ENCODE data around the gene TMEM143.
"Not testable (repeated sequence)": the region's sequence is repeated elsewhere in the genome, so short reads cannot be mapped to it uniquely, and the experiment has no call there.

Gene TMEM143

DNA sequence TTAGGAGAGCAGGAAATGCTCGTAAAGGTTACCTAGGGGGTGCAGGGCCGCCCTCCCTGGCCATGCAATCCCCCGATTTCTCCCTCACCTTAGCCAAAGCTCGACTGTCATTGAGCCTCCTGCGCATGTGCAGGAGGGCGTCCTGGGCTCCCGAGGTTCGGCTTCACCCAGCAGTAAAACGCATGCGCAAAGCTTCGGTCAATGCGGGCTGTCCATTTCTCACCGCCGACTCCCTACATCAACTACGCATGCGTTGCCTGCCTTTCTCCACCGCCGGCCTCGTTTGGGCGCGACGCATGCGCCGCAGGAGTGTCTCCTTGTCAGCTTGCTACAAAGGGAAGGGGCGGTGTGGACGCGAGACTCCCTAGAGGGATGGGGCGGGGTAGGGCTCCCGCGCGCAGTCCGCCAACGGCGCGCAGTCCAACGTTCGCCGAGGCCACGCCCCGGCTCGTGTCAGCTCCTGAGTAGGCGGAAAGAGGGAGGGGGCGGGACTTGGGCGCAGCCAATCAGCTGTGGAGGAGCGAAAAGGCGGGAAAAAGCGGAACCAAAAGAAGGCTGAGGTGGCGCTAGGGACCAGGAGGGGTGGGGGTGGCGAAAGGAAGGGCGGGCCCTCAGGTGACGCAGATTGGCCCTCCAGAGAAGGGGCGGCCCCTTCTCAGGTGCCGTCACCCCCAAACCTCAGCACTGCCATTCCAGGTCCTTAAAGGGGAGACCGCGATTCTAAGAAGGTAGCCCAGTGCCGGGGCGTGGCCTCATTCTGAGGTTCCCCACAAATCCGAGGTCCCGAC is at the start of gene TMEM143, which contains the start of gene SYNGR4:
Gene TMEM143 (minus strand): TSS at position 131 of the 788 bp plus-strand sequence. CDS start 20 bp downstream, at position 111.
Gene SYNGR4 (plus strand): TSS at position 558 of the 788 bp plus-strand sequence. CDS start 1,476 bp downstream, outside the sequence.
- DNase-seq = peak; percentile 96 to 99

DNA sequence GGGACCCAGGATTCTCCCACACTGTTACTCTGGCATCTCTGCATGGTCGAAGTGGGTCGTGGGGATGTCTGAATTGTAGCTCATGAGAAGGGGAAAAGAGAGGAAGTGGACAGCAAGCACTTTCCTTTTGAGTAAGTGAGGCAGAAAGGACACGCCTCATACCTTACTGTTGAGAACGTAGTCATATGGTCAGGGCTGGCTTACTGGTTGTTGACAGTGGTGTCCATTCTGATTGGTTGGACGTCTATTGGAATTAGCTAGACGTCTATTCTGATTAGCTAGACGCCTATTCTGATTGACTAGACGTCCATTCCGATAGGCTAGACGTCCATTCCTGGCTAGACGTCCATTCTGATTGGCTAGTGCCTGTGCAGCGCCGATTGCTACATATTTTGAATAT is 42.1 kb upstream of the TMEM143 start:
- no peak for DNase-seq

DNA sequence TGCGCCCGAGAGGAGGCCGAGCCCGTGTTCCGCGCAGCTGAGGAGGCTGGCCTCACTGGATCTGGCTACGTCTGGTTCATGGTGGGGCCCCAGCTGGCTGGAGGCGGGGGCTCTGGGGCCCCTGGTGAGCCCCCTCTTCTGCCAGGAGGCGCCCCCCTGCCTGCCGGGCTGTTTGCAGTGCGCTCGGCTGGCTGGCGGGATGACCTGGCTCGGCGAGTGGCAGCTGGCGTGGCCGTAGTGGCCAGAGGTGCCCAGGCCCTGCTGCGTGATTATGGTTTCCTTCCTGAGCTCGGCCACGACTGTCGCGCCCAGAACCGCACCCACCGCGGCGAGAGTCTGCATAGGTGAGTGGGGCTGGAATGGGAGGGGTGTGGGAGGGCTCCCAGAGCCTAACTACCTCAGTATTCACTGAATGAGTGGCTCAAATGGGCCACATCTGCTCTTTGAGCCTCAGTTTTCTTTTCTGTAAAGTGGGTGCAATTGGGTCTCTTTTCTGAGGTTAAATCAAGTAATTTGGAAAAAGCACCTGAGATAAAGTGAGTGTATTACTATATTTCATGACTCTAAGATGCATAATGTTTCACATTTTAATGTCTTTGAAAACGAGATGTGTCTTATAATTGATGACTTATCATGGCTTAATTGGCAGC is 41.4 kb upstream of the TMEM143 start:
- DNase-seq = no peak

DNA sequence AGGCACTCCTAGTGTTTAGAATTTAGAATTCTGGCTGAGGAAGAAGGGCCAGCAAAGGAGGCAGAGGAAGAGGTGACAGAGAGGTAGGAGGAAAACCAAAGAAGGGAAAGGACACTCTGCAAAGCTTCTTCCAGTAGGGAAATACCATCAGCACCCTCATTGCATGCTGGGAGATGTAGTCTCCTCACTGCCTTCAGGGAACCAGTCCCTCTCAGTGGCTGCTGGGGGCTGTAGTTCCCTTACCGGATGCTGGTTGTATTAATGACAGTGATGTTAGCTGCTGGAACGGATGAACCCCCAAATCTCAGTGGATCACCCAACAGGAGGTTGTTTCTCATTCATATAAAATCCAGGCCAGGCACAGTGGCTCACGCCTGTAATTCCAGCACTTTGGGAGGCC is 39.9 kb upstream of the TMEM143 start:
- DNase-seq = no peak

DNA sequence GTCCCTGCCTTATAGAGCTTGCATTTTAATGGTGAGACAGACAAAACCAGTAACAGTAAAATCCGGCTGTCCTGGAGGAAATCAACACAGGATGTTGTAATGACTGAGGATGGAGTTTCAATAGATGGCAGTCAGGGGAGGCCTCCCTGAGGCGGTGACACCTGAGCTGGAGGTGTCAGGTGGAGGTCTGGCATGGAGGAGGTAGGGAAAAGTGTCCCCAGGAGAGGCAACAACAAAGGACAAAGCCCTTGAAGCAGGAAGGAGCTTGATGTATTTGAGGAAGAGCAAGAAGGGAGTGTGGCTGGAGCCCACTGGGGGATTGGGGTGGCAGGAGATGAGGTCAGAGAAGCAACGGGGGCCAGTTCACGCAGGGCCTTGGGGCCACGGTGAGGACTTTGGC is 37.5 kb upstream of the TMEM143 start:
- DNase-seq = no peak

DNA sequence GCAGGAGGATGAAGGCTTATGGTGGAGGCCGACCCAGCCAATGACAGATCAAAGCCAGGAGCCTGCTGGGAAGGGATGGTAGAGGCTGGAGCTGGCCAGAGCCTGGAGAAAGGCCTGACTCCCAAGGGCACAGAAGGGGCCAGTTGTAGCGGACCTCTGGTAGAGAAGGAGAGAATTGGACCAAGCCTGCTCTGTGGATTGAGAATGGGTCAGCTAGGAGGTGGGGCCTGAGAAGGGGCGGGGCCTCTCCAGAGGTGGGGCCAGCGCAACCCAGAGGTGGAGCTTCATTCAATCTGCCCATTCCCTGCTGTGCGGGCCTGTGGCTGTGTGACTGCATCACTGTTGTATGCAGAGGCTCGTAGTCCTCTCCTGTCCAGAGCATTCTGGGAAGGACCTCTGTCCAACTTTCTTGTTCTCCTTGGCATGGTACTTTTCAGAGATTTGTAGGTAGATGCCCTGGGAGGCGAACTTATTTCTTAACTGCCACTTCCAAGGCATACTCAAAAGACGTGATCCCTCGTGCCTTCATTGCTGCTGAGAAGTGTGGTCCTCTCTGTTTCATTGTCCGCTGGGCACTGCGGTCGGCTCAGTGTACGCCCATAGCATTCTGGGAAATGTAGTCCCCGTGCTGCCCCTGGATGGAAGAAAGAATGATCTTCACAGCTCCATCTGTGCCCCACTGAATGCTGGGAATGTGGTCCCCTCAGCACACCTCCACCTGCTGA is 36.4 kb upstream of the TMEM143 start:
- DNase-seq = no peak

DNA sequence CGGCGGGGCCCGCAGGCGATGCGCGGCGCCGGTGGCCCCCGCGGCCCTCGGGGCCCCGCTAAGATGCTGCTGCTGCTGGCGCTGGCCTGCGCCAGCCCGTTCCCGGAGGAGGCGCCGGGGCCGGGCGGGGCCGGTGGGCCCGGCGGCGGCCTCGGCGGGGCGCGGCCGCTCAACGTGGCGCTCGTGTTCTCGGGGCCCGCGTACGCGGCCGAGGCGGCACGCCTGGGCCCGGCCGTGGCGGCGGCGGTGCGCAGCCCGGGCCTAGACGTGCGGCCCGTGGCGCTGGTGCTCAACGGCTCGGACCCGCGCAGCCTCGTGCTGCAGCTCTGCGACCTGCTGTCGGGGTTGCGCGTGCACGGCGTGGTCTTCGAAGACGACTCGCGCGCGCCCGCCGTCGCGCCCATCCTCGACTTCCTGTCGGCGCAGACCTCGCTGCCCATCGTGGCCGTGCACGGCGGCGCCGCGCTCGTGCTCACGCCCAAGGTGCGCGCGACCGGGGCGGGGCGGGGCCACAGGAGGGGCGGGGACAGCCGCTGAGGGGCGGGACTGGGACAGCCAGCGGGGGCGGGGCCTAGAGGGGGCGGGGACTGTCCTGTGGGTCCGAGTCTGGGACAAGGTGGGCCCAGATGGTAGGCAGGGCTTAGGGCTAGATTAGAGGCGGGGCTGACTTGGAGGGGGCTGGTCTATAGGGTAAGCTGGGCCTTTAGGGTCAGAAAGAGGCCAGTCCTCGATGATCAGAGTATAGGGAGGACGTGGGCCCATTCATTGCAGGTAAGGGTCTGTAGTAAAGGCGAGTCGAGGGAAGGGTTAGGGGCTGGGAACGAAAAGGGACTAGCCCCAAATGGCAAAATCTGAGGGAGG is 34.9 kb upstream of the TMEM143 start:
- DNase-seq = peak; percentile 72 to 77

DNA sequence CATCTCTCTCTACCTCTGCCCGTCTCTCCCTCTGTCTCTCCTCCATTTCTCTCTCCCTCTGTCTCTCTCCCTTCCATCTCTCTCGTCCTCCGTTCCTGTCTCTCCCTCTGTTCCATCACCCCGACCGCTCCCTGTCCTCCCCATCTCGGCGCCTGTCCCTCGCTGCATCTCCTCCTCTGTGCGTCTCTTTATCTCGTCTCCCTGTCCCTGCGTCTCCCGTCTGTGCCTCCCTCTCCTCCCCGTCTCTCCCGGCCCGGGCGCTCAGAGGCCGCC is 34.3 kb upstream of the TMEM143 start:
- DNase-seq = no peak

DNA sequence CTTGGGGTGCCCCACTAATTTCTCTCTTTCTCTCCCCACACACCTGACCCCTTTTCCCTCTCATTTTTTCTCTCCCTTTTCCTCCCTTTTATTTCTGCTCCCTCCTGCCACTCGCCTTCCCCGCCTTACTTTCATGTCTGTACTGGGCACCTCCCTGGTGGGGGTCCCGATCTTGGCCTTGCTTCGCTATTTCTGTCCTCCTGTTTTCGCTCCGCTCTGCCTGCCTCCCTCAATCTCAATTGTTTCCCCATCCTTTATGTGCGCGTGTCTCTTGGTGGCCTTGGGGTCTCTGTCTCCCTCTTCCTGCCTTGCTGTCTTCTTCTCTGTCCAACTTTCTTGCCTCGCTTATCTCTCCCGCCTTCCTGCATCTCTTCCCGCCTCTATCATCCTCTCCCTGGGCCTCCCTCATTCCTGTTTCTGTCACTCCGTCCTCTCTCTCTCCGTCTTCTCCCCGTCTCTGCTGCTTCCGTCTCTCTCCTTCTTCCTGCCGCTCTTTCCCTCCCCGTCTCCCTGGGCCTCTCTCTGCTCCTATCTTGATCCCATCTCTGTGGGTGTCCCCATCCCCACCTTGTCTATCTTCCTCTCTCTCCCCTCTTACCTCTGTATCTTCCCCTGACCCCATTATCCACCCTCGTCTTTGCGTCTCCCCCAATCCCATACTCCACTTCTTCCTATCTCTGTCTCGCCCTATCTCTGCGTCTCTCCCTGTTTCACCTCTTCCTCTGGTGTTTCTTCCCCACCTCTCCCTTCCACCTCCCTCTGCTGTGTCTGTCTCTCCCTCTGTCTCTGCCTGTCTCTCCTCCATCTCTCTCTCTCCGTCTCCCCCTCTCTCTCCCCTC is 33.7 kb upstream of the TMEM143 start:
- no peak for DNase-seq

DNA sequence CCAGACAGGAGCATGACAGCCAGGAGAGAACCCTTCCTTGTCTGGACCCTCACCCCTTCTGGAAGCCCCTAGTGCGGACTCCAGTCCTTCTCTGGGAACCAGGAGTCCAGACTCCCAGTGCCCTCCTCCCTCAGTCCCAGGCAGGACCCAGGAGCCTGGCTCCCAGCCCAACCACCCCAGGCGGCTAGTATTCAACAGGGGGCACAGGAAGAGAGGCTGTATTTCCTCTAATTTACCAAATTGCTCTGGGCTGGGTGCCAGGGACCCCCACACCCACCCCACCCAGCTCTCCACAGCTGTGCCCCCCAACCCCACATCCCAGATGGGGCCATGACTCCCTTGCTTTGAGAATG is 33.1 kb upstream of the TMEM143 start:
- DNase-seq = no peak

DNA sequence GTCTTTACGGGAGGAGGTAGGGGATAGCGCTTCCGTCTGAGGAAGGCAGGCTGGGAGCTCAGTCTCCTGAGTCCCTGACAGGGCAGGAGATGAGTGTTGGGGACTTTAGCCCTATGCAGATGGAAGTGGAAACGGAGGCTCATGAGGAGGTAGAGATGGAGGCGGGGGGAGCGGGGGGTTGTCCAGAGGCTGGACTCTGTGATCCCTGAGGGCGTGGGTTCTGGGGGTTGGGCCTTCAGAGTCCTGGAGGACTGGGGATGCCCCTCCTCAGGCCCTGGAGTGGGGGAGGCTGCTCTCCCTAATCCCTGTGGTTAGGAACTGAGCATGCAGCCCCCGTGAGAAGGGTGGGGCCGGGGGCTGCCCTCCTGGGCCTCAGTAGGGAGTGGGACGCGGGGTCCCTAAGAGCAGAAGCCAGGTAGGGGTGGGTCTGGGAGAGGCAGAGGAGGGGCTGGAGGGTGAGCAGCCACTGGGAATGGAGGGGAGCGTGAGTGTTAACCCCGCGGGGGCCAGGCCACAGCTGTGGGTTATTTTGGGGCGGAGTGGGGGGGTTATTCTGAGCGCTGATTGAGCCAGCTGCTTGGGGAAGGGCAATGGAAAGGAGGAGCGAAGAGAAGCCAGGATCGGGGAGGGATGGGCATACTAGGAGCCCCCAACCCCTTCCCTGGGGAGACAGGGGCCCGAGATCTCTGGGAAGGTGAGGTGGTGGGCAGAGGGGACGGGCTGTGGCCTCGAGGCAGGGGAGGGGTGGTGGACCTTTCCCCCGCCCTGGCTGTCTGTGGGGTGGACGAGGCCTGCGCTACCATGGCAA is 32.5 kb upstream of the TMEM143 start:
- DNase-seq = no peak

DNA sequence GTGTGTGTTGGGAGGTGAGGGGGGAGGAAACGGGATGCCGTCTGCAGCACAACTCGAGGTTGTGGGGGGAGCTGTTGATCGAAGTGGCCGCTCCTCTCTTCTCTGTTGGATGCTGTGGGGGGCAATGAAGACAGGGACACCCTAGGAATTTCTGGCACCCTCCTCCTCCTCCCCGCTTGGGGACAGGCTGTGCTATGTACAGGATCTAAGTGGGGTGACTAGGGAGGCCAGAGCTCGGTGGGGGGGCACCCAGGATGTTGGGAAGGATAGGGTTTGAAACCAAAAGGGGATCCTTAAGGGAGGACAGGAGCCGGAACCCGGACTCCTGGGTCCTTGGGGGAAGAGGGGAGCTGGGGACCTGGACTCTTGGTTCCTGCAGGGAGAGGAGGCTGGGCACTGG is 31.8 kb upstream of the TMEM143 start:
- no peak for DNase-seq

DNA sequence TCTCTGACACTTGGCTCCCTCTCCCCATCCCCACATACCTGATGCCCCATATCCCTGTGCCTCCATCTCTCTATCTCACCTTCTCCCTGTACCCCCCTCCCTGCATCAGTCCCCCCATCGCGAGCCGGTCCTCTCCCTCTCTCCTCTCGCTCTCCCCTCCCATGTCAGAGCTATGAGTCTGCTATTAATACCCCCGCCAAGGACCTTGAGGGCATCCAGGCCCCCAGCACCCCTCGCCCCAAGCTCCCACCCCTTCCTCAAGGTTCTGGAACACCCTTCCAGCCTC is 31.4 kb upstream of the TMEM143 start:
- DNase-seq = no peak

DNA sequence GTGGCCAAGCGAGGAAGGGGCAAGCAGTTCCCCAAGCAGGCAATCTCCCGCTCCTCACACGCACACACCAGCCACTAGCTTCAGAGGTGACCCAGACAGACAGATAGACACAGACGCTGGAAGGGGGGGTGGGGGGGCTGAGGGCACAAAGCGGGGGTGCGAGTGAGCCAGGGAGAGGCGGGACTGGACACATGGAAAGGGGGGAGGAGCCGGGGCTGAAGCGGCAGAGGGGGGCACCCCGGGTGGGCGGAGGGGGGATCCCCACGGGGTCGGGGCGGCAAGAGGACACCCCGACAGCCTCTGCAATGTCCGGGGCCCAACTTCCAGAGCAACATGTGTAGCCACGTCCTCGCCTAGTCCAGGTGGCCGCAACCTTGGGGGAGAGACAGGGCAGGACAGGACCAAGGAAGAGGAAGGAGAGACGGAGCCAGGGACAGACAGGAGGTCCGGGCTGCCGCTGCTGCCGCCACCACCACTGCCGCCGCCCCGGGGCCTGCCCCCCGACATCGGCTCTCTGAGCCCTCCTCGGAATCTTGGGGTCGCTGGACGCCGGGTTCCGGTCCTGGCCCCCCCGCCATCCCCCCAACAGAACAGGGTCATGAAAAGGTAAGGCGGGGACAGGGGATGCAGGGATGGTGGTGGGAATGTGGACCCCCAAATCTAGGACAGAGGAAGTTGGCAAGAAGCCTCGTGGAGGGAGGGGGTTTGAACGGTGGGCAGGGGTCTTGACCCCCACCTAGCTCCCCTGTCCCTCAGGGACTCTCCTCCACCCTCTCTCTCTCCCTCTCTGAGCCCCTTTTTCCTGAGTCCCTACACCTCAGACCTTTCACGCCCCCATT is 30.8 kb upstream of the TMEM143 start:
- no peak for DNase-seq

DNA sequence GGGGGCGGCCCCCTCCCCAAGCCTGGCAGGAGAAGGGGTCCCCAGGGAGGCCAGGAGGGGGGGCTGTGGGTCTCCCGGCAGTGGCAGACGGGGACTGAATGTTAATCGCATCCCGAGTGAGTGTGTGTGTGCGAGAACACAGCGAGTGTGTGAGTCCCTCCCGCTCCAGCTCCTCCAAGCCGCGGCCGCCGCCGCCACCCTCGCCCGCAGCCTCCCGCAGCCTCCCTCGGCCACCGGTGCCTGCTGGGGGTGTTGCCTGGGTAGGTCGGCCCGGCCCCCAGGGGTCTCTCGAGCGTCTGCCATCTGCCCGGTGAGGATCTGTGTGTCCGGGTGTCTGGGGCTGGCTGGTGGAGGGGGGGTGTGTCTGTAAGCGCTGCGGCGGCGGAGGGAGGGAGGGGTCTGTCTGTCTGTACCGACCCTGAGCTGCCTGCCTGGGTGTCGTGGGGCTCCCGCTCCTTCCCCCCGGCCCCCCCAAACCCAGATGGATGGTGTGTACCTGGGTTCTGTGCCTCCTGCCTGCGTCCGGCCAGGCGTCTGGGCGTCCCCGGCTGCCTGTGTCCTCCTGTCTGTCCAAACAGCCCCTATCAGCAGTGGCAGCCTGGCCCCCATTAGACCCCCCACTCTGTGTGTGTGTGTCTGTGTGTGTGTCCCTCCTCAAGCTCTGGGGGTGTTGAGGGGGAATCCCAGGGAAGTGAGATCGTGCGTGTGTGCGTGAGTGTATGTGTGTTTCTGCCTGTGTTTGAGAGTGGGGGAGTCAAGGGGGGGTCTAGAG is 30.0 kb upstream of the TMEM143 start, which contains the start of gene GRIN2D:
Gene GRIN2D (plus strand): TSS at position 110 of the 772 bp plus-strand sequence. CDS start 4,725 bp downstream, outside the sequence.
- DNase-seq = peak in 1 of 2 donors; percentile 14

DNA sequence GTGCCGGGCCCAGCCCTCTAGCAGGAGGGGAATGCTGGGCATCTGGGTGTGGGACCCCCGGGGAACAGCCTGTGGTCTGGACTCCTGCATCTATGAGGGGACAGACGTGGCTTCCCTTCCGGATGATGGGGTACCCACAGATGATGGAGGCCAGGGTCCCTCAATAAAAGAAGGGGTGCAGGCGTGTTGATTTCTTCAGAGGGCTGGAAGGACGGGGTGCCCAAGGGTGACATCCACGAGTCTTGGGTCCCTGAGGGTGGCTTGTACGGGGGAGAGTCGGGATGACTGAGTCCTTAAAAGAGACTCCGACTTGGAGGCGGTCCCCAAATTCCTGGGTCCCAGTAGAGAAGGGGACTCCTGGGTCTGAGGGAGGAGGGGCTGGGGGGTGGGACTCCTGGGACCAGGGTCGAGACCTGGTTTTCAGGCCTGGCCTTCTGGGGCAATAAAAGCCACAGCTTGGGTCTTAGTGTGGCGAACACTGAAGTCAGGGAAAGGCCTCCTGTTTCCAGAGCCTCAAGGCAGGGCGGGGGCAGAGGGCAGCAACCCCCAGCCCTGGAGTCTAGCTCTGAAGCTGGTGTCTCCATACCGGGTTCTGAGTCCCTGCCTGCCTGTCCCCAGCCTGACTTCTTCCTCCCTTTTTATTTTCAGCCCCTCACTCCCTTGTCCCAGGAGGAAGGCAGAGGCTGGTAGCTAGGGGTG is 29.3 kb upstream of the TMEM143 start:
- DNase-seq = no peak

DNA sequence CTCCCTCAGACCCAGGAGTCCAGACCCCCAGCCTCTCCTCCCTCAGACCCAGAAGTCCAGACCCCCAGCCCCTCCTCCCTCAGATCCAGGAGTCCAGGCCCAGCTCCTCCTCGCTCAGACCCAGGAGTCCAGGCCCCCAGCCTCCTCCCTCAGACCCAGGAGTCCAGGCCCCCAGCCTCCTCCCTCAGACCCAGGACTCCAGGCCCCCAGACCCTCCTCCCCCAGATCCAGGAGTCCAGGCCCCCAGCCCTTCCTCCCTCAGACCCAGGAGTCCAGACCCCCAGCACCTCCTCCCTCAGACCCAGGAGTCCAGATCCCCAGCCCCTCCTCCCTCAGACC is 28.2 kb upstream of the TMEM143 start:
- DNase-seq = not testable (repeated sequence)

DNA sequence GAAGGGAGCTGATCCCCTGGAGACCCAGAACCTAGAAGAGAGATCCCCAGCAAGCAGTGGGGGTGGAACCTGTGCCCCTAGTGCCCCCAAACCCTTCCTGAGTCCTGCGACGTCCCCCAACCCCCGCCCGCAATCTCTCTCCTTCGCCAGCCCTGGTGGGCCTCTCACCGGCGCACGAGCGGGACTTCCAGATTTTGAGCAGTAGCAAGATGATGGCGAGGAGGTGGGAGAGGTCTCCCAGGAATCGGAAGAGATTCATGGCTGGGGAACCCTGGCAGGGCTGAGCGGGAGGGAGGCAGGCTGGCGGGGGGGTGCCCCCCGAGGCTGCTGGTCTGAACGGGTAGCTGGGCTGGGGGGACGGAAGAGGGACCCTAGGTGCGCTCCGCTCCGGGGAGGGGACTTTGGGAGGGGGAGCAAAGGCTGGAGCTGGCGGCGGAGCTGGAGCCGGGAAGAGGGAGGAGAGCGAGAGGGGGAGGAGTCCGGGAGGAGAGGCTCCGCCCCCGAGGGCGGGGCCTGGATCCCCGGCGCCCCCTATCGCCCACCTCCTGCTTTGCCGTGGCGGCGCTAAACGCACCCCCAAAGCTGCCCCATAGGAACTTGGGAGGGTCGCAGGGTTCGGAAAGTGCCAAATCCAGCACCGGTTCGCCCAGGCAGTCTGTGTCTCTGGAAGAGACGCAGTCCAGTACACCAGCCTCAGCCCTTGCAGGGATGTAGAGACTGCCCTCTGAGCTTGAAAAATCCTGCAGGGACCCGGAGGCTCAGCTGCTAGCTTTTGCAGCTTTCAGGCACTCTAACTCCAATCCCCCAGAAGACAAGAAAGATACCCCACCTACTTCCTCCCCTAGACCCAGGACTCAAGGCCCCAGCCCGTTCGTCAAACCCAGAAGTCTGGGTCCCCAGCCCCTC is 27.6 kb upstream of the TMEM143 start, which contains the start of gene KDELR1:
Gene KDELR1 (minus strand): TSS at position 452 of the 906 bp plus-strand sequence. CDS start 193 bp downstream, at position 259.
- peak; percentile 67 to 68 for DNase-seq

Measured in activated CD4-positive, alpha-beta T cell treated with anti-CD3 and anti-CD28 coated beads for 4 hours (primary cell).